Urinary bladder (tissue), 4 donors: ENCODE data around the gene ELFN1. TPM values are rescaled to one million over a fixed set of nuclear protein-coding genes. Genes with fewer than 3 reads are reported as not detected.

ENCODE experiments used
- DNase-seq: peaks from one replicate; pipeline ENCODE4 v3.0.0-alpha.2; 2015; ENCODE audit errors: extremely low spot score
- H3K27ac ChIP-seq: one replicate; pipeline ENCODE4 v1.5.1; 2013; ENCODE audit warnings: low read depth, mild to moderate bottlenecking, moderate library complexity
- H3K36me3 ChIP-seq: one replicate; pipeline ENCODE4 v1.6.1; 2013; ENCODE audit warnings: mild to moderate bottlenecking, moderate library complexity; ENCODE audit not compliant: insufficient read depth
- H3K4me1 ChIP-seq: one replicate; pipeline ENCODE4 v1.6.1; 2013; ENCODE audit warnings: mild to moderate bottlenecking, moderate library complexity; ENCODE audit not compliant: insufficient read depth
- H3K4me3 ChIP-seq: one replicate; pipeline ENCODE4 v1.5.1; 2013; ENCODE audit warnings: low read depth, low read length
- WGBS: extraction: QIAGEN DNeasy Blood & Tissue Kit; methylation state at CpG from one replicate; pipeline ENCODE4 v1.1.7; 2013; 5-methylcytosine and 5-hydroxymethylcytosine counted together
- polyA plus RNA-seq: library from polyadenylated mRNA; stranded (reverse); fragments of 200-250 nt; gene quantifications from one replicate; pipeline ENCODE4 v1.2.3, GENCODE V29; 2013
- total RNA-seq: library from RNA; depleted of rRNA; stranded (reverse); fragments of >200 nt; gene quantifications from one replicate; pipeline ENCODE4 v1.2.3, GENCODE V29; 2014
- donor health status: healthy with polysubstance abuse.
- donor health status: healthy.

Gene ELFN1
- total and polyA plus RNA-seq, 2 donors, result 2.5 to 3.2 TPM

DNA sequence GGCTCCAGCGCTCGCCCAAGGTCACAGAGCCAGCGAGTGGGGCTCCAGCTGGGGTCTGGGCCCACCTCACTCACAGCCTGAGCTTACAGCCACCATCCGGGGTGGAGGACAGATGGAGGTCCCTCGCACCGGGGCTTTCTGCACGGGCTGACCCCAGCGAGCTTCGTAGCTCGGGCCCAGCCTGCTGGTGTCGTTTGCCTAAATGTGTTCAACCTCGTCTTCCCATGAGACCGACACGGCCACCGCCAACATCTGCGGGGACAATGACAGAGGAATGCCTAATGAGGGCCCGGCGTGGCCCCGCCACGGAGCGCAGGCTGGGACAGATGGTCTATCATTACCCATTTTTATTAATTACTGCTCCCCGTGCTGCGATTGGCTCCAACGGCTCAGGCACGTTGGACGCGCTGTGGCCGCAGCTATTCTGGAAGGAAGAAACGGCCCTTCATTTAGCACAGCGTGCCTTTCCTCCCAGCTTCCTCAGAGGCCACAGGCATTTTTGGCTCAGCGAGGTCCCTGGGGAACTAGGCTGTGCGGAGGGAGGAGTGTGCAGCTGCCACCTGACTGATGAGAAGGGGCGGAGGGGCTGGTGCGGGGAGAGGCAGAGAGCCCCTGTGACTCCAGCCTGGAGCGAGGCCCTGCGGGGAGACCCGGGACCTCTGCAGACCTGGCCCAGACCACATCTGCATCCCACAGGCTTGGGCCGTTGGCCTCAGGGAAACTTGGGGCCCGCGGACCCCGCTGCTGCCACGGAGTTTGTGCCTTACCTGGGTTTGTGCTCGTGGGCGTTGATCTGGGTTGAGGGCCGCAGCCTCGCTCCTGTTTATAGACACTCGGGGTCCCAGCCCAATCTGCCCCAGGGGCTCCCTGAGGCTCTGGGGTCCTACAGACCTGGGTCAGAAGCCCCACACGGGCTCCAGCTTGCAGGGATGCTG is 22.9 kb upstream of the ELFN1 start:
- no peaks in the 10 kb centered on the region for H3K4me1 ChIP-seq
- H3K27ac ChIP-seq, result no peak overlapping the region
- DNase-seq, result no peak
- H3K4me3 ChIP-seq, result no peak overlapping the region
- no peaks in the 10 kb centered on the region for H3K36me3 ChIP-seq
- WGBS, result 73% methylated on average over 48 of the region's 48 CpGs

GRCh38 chr7:1647961-1648672 is 22.0 kb upstream of the ELFN1 start:
- no peak overlapping the region for H3K27ac ChIP-seq
- H3K4me1 ChIP-seq, result no peaks in the 10 kb centered on the region
- WGBS, result 31% methylated on average over 31 of the region's 31 CpGs
- H3K36me3 ChIP-seq, result no peaks in the 10 kb centered on the region
- no peak for DNase-seq
- no peak overlapping the region for H3K4me3 ChIP-seq

GRCh38 chr7:1649751-1650326 is 20.2 kb upstream of the ELFN1 start:
- WGBS, result 94% methylated on average over 9 of the region's 9 CpGs
- no peak overlapping the region for H3K4me3 ChIP-seq
- DNase-seq, result no peak

DNA sequence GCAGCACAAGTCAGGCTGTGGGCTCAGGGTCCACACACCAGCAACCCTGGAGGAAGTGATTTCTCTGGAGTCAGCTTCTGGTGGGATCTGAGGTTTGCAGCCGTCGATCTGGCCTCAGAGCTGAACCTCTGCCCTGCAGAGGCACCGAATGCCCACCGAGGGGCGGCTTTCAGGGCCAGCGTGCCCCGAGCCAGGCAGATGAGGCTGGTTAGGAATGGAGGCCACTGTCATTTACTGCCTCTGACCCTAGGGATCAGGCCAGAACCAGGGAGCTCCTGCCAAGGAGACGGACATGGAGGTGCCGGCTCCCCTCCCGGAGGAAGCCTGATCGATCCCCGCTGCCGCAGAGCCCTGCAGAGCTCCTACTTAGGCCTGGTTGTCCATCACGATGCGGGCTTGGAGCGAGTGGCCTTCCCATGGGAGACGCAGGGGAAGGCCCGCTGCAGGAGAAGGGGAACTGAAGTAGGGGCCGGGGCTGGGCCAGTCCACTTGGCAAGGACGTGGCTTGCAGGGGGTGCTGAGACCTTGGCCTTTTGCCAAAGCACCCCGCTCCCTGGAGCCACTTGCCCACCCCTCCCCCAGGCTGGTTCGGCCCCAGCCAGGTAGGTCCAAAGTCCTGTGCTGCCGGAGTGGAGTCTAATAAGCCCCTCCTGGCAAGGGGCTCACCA is 19.6 kb upstream of the ELFN1 start:
- H3K4me3 ChIP-seq, result no peak overlapping the region
- no peaks in the 10 kb centered on the region for H3K4me1 ChIP-seq
- H3K36me3 ChIP-seq, result no peaks in the 10 kb centered on the region
- WGBS, result 90% methylated on average over 23 of the region's 23 CpGs
- H3K27ac ChIP-seq, result no peak overlapping the region
- no peak for DNase-seq

More at GRCh38 chr7:1649751-1650326, 20.2 kb upstream of the ELFN1 start:
- no peaks in the 10 kb centered on the region for H3K36me3 ChIP-seq
- no peak overlapping the region for H3K27ac ChIP-seq
- H3K4me1 ChIP-seq, result no peaks in the 10 kb centered on the region

DNA sequence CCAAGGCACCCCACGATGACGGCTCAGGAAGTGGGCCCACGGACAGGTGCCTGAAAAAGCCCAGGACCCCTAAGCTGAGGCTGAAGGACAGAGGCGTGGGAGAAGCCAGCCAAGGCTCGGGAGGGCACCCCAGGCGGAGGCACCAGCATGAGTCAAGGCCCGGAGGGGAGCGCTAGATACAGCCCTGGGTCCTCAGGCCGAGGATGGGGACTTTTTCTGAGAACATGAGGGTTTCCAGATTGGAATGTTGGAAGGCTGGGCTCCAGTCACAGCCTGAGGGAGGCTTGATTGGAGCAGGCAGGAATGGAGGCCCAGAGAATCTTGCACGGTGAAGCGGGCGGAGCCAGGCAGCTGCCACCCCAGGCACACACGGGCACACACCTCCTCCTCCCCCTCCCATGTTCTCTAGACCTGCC is 19.0 kb upstream of the ELFN1 start:
- 82% methylated on average over 13 of the region's 13 CpGs for WGBS

DNA sequence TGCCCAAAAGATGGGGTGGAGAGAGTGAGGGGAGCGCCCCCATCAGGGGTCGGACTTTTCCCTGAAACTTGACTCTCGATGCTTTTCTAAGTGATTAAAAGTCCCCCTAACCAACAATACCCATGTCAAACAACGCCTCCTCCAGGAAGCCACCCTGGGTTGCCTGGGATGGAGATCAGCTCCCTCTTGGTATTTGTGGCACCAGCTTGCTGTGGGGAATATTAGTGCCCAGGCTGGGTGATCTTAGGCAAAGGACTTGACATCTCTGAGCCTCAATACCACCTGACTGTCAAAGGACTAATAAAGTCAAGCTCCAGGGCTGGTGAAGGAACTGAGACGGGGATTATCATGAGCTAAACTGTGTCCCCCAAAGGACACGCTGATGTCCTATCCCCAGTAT is 18.2 kb upstream of the ELFN1 start:
- no peaks in the 10 kb centered on the region for H3K36me3 ChIP-seq
- no peaks in the 10 kb centered on the region for H3K4me1 ChIP-seq
- no peak overlapping the region for H3K27ac ChIP-seq
- 83% methylated on average over 6 of the region's 6 CpGs for WGBS
- no peak overlapping the region for H3K4me3 ChIP-seq
- DNase-seq, result no peak

More for the DNA sequence above, 19.0 kb upstream of the ELFN1 start:
- no peak overlapping the region for H3K4me3 ChIP-seq
- no peak overlapping the region for H3K27ac ChIP-seq
- H3K4me1 ChIP-seq, result no peaks in the 10 kb centered on the region
- no peaks in the 10 kb centered on the region for H3K36me3 ChIP-seq
- no peak for DNase-seq

GRCh38 chr7:1653500-1653899 is 16.6 kb upstream of the ELFN1 start:
- 93% methylated on average over 4 of the region's 4 CpGs for WGBS
- Histone ChIP-seq H3K4me3 (no peak overlapping the region), H3K36me3 (no peaks in the 10 kb centered on the region), H3K27ac (no peak overlapping the region), H3K4me1 (no peaks in the 10 kb centered on the region)
- DNase-seq, result no peak

DNA sequence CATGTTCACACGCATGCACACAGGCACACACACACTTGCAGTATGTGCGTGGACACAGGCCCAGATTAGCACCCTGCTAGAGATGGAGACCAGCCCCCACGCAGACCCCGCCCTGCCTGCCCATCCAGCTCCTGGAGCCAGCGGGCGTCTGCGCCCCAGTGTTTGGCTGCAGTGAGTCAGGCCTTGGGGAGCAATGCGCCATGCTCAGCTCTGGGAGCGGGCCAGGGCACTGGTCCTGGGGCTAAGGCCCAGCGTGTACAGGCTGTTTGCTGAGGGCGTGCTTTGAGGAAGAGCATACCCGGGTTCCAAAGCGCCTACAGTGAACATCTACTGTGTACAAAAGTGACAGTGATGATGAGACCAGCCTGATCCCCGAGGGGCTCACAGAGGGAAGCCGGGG is 16.0 kb upstream of the ELFN1 start:
- Histone ChIP-seq H3K4me3 (no peak overlapping the region), H3K4me1 (no peaks in the 10 kb centered on the region), H3K27ac (no peak overlapping the region), H3K36me3 (no peaks in the 10 kb centered on the region)
- no peak for DNase-seq
- WGBS, result 78% methylated on average over 15 of the region's 15 CpGs

GRCh38 chr7:1654738-1655475 is 15.2 kb upstream of the ELFN1 start:
- no peaks in the 10 kb centered on the region for H3K4me1 ChIP-seq
- no peak overlapping the region for H3K4me3 ChIP-seq
- H3K36me3 ChIP-seq, result no peaks in the 10 kb centered on the region
- DNase-seq, result no peak
- H3K27ac ChIP-seq, result no peak overlapping the region
- 84% methylated on average over 32 of the region's 32 CpGs for WGBS

- H3K27ac ChIP-seq, result no peak overlapping the region
- WGBS, result 71% methylated on average over 8 of the region's 8 CpGs
- no peaks in the 10 kb centered on the region for H3K36me3 ChIP-seq
- H3K4me3 ChIP-seq, result no peak overlapping the region
- no peak for DNase-seq
- no peaks in the 10 kb centered on the region for H3K4me1 ChIP-seq
Observed at GRCh38 chr7:1659696-1660095, 10.4 kb upstream of the ELFN1 start.

DNA sequence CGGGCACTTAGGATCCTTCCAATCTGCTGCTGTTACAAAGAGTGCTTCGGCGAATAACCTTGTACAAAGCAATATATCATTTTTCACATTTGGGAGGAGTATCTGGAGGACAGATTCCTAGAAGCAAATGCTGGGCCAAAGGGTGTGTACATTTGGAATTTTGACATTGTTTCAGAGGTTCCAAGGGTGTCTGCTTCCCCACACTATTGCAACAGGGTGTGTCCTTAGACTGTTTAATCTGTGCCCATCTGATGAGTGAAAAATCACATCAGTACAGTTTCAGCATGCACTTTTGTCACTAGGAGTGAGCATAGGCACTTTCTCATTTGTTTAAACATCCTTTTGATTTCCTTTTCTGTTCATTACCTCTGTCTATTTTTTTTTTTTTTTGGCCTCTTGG is 8.6 kb upstream of the ELFN1 start:
- WGBS, result 63% methylated on average over 3 of the region's 3 CpGs
- Histone ChIP-seq H3K4me1 (no peaks in the 10 kb centered on the region), H3K27ac (no peak overlapping the region), H3K4me3 (no peak overlapping the region), H3K36me3 (no peaks in the 10 kb centered on the region)
- DNase-seq, result no peak

- 70% methylated on average over 3 of the region's 3 CpGs for WGBS
- Histone ChIP-seq H3K36me3 (no peaks in the 10 kb centered on the region), H3K4me1 (no peaks in the 10 kb centered on the region), H3K27ac (no peak overlapping the region), H3K4me3 (no peak overlapping the region)
- DNase-seq, result no peak
Observed at GRCh38 chr7:1662101-1662500, 8.0 kb upstream of the ELFN1 start.

DNA sequence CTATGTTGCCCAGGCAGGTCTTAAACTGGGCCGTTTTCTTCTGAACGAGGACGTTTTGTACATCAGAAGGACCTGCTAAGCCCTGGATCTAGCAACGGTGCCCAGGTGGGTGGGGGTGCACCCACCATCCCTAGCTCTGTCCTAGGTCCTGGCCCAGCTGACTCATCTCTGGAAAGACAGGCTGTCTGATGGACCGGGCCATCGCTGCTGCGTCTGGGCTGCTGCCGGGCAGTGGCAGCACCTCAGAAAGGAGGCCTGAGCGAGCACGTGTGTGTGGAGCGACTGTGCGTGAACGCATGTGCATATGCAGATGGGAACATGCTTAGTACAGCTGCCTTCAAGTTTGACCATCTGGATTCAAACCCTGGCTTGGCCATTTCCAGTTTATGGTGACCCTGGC is 7.3 kb upstream of the ELFN1 start:
- H3K27ac ChIP-seq, result no peak overlapping the region
- DNase-seq, result no peak
- WGBS, result 62% methylated on average over 13 of the region's 13 CpGs
- no peaks in the 10 kb centered on the region for H3K36me3 ChIP-seq
- H3K4me1 ChIP-seq, result no peaks in the 10 kb centered on the region
- H3K4me3 ChIP-seq, result no peak overlapping the region
